Hepatocyte (in vitro differentiated cells): ENCODE measurements around the gene ALG11.

Experiments used
- EZH2 ChIP-seq: fragments of 200-600 bp; sonication (generic); IDR thresholded peaks from 2 replicates; pipeline ENCODE4 v1.6.1; 2016; ENCODE audit warnings: antibody characterized with exemption, mild to moderate bottlenecking, borderline replicate concordance
- TF ChIP-seq, protein P1 (sequence below): fragments of 200-600 bp; sonication (generic); IDR thresholded peaks from 2 replicates; pipeline ENCODE4 v1.5.1; 2016; ENCODE audit warnings: antibody characterized with exemption, mild to moderate bottlenecking; ENCODE audit not compliant: poor library complexity

GRCh38 chr13:51997186-51997585 is 15.0 kb upstream of the ALG11 start:
- TF ChIP-seq, protein P1, sequence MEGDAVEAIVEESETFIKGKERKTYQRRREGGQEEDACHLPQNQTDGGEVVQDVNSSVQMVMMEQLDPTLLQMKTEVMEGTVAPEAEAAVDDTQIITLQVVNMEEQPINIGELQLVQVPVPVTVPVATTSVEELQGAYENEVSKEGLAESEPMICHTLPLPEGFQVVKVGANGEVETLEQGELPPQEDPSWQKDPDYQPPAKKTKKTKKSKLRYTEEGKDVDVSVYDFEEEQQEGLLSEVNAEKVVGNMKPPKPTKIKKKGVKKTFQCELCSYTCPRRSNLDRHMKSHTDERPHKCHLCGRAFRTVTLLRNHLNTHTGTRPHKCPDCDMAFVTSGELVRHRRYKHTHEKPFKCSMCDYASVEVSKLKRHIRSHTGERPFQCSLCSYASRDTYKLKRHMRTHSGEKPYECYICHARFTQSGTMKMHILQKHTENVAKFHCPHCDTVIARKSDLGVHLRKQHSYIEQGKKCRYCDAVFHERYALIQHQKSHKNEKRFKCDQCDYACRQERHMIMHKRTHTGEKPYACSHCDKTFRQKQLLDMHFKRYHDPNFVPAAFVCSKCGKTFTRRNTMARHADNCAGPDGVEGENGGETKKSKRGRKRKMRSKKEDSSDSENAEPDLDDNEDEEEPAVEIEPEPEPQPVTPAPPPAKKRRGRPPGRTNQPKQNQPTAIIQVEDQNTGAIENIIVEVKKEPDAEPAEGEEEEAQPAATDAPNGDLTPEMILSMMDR: no peak
- no peak for TF ChIP-seq EZH2
